HG02678 (cell line): ENCODE data around the gene LARGE1.

ENCODE experiments used
- ATAC-seq: cut with Tn5 transposase; IDR thresholded peaks from one replicate; pipeline ENCODE4 v1.9.1; 2021; ENCODE audit warnings: mild to moderate bottlenecking, moderate library complexity; ENCODE audit not compliant: unreplicated experiment

LARGE1 gene

GRCh38 chr22:33620085-33620484, 300.2 kb downstream of the LARGE1 start:
- ATAC-seq, result no peak

- ATAC-seq, result no peak
These were observed 313.8 kb downstream of the LARGE1 start for GRCh38 chr22:33606504-33606903.

GRCh38 chr22:33605666-33606065, 314.6 kb downstream of the LARGE1 start:
- ATAC-seq, result no peak

- no peak for ATAC-seq
These were observed 315.1 kb downstream of the LARGE1 start for GRCh38 chr22:33605221-33605620.

- no peak for ATAC-seq
These were observed 319.2 kb downstream of the LARGE1 start for GRCh38 chr22:33601062-33601461.

- ATAC-seq, result no peak
These were observed 319.7 kb downstream of the LARGE1 start for GRCh38 chr22:33600595-33600994.

GRCh38 chr22:33600113-33600512, 320.2 kb downstream of the LARGE1 start:
- no peak for ATAC-seq

- no peak for ATAC-seq
These were observed 320.7 kb downstream of the LARGE1 start for GRCh38 chr22:33599596-33599995.

GRCh38 chr22:33598821-33599220, 321.5 kb downstream of the LARGE1 start:
- no peak for ATAC-seq

- ATAC-seq, result no peak
These were observed 322.8 kb downstream of the LARGE1 start for GRCh38 chr22:33597274-33597985.

- ATAC-seq, result no peak
These were observed 326.5 kb downstream of the LARGE1 start for GRCh38 chr22:33593818-33594217.

GRCh38 chr22:33591946-33592345, 328.3 kb downstream of the LARGE1 start:
- no peak for ATAC-seq

GRCh38 chr22:33589297-33589696, 331.0 kb downstream of the LARGE1 start:
- no peak for ATAC-seq

GRCh38 chr22:33588860-33589259, 331.4 kb downstream of the LARGE1 start:
- no peak for ATAC-seq

- no peak for ATAC-seq
These were observed 336.1 kb downstream of the LARGE1 start for GRCh38 chr22:33584152-33584551.

GRCh38 chr22:33582822-33583400, 337.4 kb downstream of the LARGE1 start:
- no peak for ATAC-seq

- ATAC-seq, result no peak
These were observed 340.0 kb downstream of the LARGE1 start for GRCh38 chr22:33580310-33580709.

- ATAC-seq, result peak; percentile 54
These were observed 340.7 kb downstream of the LARGE1 start for GRCh38 chr22:33579448-33580093.

- no peak for ATAC-seq
These were observed 341.5 kb downstream of the LARGE1 start for GRCh38 chr22:33578752-33579151.

- ATAC-seq, result no peak
These were observed 342.3 kb downstream of the LARGE1 start for GRCh38 chr22:33577862-33578411.

GRCh38 chr22:33576205-33576604, 344.1 kb downstream of the LARGE1 start:
- ATAC-seq, result no peak

- no peak for ATAC-seq
These were observed 344.5 kb downstream of the LARGE1 start for GRCh38 chr22:33575771-33576170.
